Activated naive CD8-positive, alpha-beta T cell treated with anti-CD3 and anti-CD28 coated beads for 36 hours (primary cell): Measurements from ENCODE around the gene LRRFIP2. TPM values are rescaled to one million over a fixed set of nuclear protein-coding genes. Genes with fewer than 3 reads are reported as not detected.

Experiments
- DNase-seq: peaks from one replicate; pipeline ENCODE4 v3.0.0; 2021
- H3K27ac Mint-ChIP-seq: one replicate; pipeline ENCODE4 v1.8.0; 2022; ENCODE audit warnings: mild to moderate bottlenecking, moderate library complexity, mixed read lengths
- H3K27me3 Mint-ChIP-seq: one replicate; pipeline ENCODE4 v1.8.0; 2022; ENCODE audit warnings: mild to moderate bottlenecking, mixed read lengths
- H3K36me3 Mint-ChIP-seq: one replicate; pipeline ENCODE4 v1.8.0; 2021; ENCODE audit warnings: mild to moderate bottlenecking, mixed read lengths
- H3K4me1 Mint-ChIP-seq: one replicate; pipeline ENCODE4 v1.8.0; 2021; ENCODE audit warnings: mixed read lengths
- H3K4me3 Mint-ChIP-seq: one replicate; pipeline ENCODE4 v1.8.0; 2022; ENCODE audit warnings: mild to moderate bottlenecking, moderate library complexity, mixed read lengths
- H3K9me3 Mint-ChIP-seq: one replicate; pipeline ENCODE4 v1.8.0; 2022; ENCODE audit warnings: mixed read lengths
- total RNA-seq, 2 experiments: library from RNA; stranded (reverse); gene quantifications; one replicate each; pipeline ENCODE4 v1.2.3, GENCODE V29; 2021

The LRRFIP2 gene
- total RNA-seq, 2 experiments from 2014 or later = 22.4 to 23.2 TPM

DNA sequence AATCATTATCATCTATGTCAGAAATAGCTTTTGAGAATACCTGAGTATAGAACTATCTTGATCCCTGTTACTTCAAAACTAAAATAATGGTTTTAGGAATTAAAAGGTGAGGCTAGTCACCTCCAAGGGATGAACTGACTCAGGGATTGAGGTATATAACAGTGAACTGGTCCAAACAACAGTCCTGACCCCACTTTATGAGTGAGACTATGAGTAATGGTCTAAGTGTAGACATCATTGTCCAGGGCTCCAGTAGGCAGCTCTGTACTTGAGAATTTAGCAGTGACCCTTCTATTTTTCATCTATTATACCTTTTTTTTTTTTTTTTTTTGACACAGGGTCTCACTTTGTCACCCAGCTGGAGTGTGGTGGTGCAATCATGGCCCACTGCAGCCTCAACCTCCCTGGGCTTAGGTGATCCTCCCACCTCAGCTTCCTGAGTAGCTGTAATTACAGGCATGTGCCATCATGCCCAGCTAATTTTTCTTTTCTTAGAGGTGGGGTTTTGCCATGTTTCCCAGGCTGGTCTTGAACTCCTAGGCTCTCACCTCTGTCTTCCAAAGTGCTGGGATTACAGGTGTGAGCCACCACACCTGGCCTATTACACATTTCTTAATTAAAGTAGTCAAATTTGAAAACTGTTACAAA is 144.7 kb downstream of the LRRFIP2 start:
- Mint-ChIP-seq H3K9me3 (no peaks in the 10 kb centered on the region), H3K4me1 (peaks cover 4% of the 10 kb centered on the region), H3K36me3 (peaks cover 46% of the 10 kb centered on the region), H3K27ac (no peak overlapping the region), H3K27me3 (no peaks in the 10 kb centered on the region), H3K4me3 (no peak overlapping the region)
- no peak for DNase-seq

DNA sequence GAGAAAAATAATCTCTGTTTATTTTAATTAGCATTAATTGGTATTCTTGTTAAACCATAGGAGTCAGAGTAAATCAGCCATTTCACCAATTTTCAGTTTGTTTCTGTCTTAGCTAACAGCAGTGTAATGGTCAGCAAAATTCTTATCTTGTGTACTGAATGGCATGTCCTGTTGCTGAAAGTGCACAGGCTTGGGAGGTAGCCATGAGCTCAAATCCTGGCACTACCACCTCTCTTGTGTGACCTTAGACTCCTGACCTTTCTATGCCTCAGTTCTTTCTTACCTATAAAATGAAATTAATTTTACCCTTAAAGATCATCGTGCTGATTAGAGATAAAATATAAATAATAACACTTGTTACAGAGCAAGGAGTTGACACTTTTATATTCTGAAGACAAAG is 145.3 kb downstream of the LRRFIP2 start:
- no peak overlapping the region for H3K27ac Mint-ChIP-seq
- H3K27me3 Mint-ChIP-seq = no peaks in the 10 kb centered on the region
- peaks cover 44% of the 10 kb centered on the region for H3K36me3 Mint-ChIP-seq
- peaks cover 5% of the 10 kb centered on the region for H3K4me1 Mint-ChIP-seq
- H3K9me3 Mint-ChIP-seq = no peaks in the 10 kb centered on the region
- no peak overlapping the region for H3K4me3 Mint-ChIP-seq
- no peak for DNase-seq

DNA sequence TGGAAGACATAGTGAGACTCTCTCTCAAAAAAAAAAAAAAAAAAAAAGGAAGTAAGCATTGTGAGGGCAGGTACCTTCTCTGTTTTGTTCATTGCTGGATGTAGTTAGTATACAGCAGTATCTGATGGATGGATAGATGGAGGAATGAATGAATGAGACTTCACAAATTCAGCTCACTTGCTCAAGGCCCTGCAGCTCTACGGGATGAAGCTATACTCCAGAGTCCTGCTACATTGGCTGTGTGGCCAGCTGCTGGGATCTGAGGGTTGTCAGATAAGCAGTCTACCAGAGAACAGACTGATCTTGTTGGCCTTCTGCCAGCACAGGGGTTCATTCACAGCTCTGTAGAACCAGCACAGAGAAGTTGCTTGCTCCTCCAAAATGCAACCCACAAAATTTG is 146.1 kb downstream of the LRRFIP2 start:
- H3K4me1 Mint-ChIP-seq = peaks cover 5% of the 10 kb centered on the region
- H3K36me3 Mint-ChIP-seq = peaks cover 42% of the 10 kb centered on the region
- no peak overlapping the region for H3K4me3 Mint-ChIP-seq
- no peak overlapping the region for H3K27ac Mint-ChIP-seq
- no peaks in the 10 kb centered on the region for H3K27me3 Mint-ChIP-seq
- H3K9me3 Mint-ChIP-seq = no peaks in the 10 kb centered on the region
- no peak for DNase-seq

DNA sequence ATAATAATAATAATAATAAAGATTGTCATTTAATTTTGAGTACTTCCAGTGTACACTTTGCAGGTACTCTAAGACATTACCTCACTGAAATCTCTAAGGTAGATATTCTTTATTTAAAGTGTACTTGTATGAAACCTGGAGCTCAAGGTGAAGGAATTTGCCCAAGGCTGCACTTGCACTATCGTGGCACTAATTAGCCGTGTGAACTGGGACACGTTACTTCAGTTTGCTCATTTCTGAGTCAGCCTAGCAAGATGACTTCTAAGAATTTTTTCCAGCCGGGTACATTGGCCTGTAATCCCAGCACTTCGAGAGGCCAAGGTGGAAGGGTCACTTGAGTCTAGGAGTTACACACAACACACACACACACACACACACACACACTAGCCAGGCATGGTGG is 147.5 kb downstream of the LRRFIP2 start:
- Mint-ChIP-seq H3K36me3 (peaks cover 34% of the 10 kb centered on the region), H3K9me3 (no peaks in the 10 kb centered on the region), H3K4me3 (no peak overlapping the region), H3K4me1 (peaks cover 5% of the 10 kb centered on the region), H3K27ac (no peak overlapping the region), H3K27me3 (no peaks in the 10 kb centered on the region)
- DNase-seq = no peak

DNA sequence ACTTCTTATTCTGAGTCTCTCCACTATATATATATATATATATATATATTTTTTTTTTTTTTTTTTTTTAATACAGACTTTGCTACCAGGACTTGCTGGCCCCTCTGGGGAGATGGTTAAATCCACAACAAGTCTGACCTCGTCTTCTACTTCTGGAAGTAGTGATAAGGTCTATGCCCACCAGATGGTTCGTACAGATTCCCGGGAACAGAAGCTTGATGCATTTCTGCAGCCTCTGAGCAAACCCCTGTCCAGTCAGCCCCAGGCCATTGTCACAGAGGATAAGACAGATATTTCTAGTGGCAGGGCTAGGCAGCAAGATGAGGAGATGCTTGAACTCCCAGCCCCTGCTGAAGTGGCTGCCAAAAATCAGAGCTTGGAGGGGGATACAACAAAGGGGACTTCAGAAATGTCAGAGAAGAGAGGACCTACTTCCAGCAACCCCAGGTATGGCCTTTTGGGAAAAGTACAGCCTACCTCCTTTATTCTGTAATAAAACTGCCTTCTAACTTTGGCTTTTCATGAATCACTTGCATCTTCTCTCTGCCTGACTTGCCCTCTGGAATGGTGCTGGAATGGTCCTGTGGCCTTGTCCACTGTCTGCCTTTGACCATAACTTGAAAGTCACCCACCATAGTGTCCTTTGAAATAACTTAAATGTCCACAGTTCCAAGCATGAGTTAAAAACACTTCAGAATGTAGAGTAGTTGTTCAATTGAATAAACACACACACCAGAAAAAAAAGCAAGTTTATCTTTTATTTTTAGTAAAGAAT is 148.6 kb downstream of the LRRFIP2 start:
- peaks cover 38% of the 10 kb centered on the region for H3K36me3 Mint-ChIP-seq
- peaks cover 5% of the 10 kb centered on the region for H3K4me1 Mint-ChIP-seq
- no peak overlapping the region for H3K4me3 Mint-ChIP-seq
- no peak for DNase-seq
- no peaks in the 10 kb centered on the region for H3K9me3 Mint-ChIP-seq
- no peak overlapping the region for H3K27ac Mint-ChIP-seq
- H3K27me3 Mint-ChIP-seq = no peaks in the 10 kb centered on the region

DNA sequence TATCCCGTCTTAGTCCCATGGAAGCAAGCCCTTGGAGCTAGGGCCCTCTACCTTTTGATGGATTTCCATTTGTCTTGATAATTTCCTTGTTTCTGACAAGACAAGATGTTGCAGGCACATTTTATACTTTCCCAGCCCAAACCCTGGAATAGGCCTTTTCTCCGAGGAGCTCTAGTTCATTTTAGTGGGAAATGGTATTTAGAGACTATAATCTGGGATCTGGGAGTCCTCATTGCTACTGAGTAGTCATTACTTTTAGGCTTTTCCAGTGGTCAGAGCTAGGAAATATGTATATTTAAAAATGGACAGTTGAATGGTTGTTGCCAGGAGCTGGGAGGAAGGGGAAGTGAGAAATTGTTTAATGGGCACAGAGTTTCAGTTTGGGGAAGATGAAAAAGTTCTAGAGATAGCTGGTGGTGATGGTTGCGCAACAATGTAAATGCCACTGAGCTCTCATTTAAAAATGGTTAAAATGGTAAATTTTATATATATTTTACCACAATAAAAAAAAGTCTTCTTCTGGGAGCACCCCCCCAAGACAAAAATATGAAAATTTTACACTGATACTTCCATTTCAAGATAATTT is 149.5 kb downstream of the LRRFIP2 start:
- no peaks in the 10 kb centered on the region for H3K9me3 Mint-ChIP-seq
- DNase-seq = no peak
- no peak overlapping the region for H3K4me3 Mint-ChIP-seq
- H3K27me3 Mint-ChIP-seq = no peaks in the 10 kb centered on the region
- no peak overlapping the region for H3K27ac Mint-ChIP-seq
- H3K36me3 Mint-ChIP-seq = peaks cover 42% of the 10 kb centered on the region
- H3K4me1 Mint-ChIP-seq = peaks cover 5% of the 10 kb centered on the region

DNA sequence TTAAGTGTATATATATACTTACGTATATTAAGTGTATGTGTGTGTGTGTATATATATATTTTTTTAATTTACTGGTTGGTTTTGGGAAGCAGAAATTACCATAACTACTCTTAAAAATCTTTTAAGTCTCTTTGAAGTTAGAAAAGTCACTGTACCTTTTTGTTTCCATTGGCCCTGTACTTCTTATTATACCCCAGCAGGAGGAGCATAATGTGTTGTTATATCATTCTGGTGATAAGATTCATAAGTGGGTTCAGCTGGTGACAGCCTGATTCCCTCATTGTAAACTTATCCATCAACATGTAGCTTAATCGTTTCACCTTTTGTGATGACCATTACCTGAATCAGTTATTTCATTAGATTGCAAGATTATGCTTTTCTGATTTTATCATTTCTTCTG is 150.3 kb downstream of the LRRFIP2 start:
- H3K36me3 Mint-ChIP-seq = peaks cover 41% of the 10 kb centered on the region
- no peaks in the 10 kb centered on the region for H3K27me3 Mint-ChIP-seq
- H3K9me3 Mint-ChIP-seq = no peaks in the 10 kb centered on the region
- H3K27ac Mint-ChIP-seq = no peak overlapping the region
- peaks cover 5% of the 10 kb centered on the region for H3K4me1 Mint-ChIP-seq
- H3K4me3 Mint-ChIP-seq = no peak overlapping the region
- no peak for DNase-seq

DNA sequence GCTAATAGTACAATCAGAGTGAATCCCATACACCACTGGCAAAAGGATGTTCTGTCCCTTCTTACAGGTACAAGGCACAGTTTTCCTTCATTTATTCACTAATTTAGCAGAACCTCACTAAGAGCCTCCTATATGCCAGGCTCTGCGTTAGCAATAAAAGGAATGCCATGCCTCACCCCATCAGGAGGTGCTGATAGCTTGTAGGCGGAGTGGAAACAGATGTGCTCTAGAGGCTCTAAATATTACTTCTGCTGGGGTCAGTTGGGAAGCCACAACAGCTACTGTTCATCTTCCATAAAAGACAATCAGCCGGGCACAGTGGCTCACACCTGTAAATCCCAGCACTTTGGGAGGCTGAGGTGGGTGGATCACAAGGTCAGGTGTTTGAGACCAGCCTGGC is 156.7 kb downstream of the LRRFIP2 start:
- no peak overlapping the region for H3K4me3 Mint-ChIP-seq
- peaks cover 35% of the 10 kb centered on the region for H3K36me3 Mint-ChIP-seq
- H3K27me3 Mint-ChIP-seq = no peaks in the 10 kb centered on the region
- no peaks in the 10 kb centered on the region for H3K4me1 Mint-ChIP-seq
- H3K27ac Mint-ChIP-seq = no peak overlapping the region
- DNase-seq = no peak
- no peaks in the 10 kb centered on the region for H3K9me3 Mint-ChIP-seq

DNA sequence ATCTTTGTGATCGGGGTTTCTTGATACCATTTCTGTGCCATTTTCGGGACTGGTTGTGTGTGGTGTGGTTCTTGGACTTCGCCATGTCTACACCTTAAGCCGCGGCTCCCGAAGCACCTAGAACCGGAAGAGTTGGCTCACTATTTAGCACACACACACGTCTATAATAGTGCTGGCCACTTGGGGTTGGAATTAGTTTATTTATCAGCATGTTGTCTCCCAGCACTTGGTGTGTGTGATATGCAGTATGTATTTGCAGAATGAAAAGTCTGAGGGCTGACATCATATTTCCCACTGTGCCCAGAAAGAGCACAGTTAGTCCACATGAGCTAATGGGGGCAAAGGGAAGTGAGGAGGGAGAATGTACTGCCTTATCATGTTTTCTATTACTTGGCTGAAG is 157.5 kb downstream of the LRRFIP2 start:
- H3K4me1 Mint-ChIP-seq = no peaks in the 10 kb centered on the region
- no peak for DNase-seq
- no peak overlapping the region for H3K27ac Mint-ChIP-seq
- H3K27me3 Mint-ChIP-seq = no peaks in the 10 kb centered on the region
- H3K9me3 Mint-ChIP-seq = no peaks in the 10 kb centered on the region
- no peak overlapping the region for H3K4me3 Mint-ChIP-seq
- H3K36me3 Mint-ChIP-seq = peaks cover 35% of the 10 kb centered on the region

DNA sequence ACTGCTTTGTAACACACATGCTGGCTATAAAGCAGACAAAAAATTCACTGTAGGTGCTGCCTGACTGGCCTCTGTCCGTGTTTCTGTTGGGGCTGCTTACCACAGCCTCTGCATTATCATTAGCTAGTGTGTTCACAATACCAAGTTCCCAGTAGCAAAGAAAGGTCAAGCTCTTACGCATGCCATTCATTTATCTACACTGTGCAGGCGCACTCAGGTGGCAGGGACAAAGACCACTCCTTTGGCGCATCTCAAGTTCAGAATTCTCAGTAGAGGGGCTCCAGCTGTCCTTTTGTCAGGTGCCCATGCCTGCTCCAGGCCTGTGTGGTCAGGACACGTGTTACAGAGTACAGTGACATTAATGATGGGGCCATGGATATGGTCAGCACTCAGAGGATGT is 158.7 kb downstream of the LRRFIP2 start:
- H3K36me3 Mint-ChIP-seq = peaks cover 37% of the 10 kb centered on the region

DNA sequence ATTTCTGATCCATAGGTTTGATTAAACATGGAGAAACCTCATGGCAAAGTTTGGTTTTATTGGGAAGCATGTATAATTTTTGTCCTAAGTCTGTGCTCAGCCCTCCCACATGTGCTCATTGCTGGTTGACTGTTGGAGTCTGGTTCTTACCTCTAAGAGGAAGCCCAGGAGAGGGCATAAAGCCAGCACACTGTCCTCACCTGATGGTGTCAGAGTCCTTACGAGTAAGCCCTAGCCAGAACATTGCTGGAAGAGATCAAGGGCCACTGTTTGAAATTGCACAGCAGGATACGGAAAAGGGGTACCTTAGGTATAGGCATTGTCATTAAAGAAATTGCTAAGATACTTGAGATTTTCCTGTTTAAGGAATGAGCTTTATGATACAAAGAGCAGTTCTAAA is 159.8 kb downstream of the LRRFIP2 start:
- Mint-ChIP-seq H3K36me3 (peaks cover 33% of the 10 kb centered on the region), H3K4me1 (no peaks in the 10 kb centered on the region), H3K27ac (no peak overlapping the region), H3K27me3 (no peaks in the 10 kb centered on the region), H3K9me3 (no peaks in the 10 kb centered on the region), H3K4me3 (no peak overlapping the region)
- DNase-seq = no peak

More for the DNA sequence above, 158.7 kb downstream of the LRRFIP2 start:
- H3K27ac Mint-ChIP-seq = no peak overlapping the region
- no peaks in the 10 kb centered on the region for H3K4me1 Mint-ChIP-seq
- no peak for DNase-seq
- H3K4me3 Mint-ChIP-seq = no peak overlapping the region
- no peaks in the 10 kb centered on the region for H3K9me3 Mint-ChIP-seq
- no peaks in the 10 kb centered on the region for H3K27me3 Mint-ChIP-seq

Other genes starting within 250 kb of the LRRFIP2 start
- gene TRANK1, start 229.5 kb downstream of the LRRFIP2 start, total RNA-seq = 10 to 100 TPM; 17.2 to 20.7 TPM
- 10 to 100 TPM in 1 of 2 experiments, 1 to 10 TPM in 1; 9.6 to 10.1 TPM for gene EPM2AIP1, start 181.5 kb downstream of the LRRFIP2 start, total RNA-seq
- 10 to 100 TPM; 82.3 to 83.7 TPM for gene MLH1, start 181.1 kb downstream of the LRRFIP2 start, total RNA-seq
- 10 to 100 TPM; 26.1 to 26.7 TPM for gene GOLGA4, start 68.7 kb upstream of the LRRFIP2 start, total RNA-seq